ENCODE results near the gene NOL12.

NOL12 gene

DNA sequence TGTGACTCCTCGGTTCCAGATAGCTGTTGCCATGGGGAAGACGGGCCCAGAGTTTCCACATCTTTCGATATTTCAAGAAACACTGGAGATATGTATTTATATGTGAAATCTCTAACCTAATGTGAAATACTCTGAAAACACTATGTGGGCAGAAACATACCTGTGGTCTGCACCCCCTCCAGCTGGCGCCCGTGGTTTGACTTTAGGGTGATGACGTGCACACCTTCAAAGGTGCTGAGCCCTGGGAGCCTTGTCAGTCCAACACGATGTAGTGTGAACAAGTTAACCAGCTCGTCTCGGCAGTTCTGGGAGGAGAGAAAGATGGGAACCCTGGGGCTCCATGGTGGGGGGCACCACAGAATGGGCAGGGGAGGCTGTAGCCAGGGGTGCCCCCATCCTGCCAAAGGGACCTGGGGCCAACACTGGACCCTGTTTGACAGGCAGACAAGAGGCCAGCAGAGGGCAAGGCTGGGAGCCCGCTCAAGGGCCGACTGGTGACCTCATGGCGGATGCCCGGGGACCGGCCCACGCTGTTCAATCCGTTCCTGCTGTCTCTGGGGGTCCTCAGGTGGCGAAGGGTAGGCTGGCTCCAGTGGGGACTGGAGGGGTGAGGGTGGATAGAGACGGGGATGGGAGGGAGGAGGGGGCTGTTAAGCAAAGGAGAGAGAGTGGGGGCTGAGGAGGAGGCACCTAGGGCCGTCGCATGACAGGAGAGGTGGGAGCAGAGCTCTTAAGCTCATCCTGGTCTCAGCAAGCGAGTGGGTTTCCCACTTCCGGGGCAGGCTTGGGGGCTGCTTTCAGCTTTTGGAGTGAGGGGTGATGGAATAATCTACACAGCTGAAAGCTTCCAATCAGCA lies 54.5 kb downstream of the NOL12 start:
- H3K27me3 ChIP-seq (ENCODE audit: insufficient read depth, low read length): peaks cover 26% of the 10 kb centered on the region
- 0 out of 2 replicates have a peak, but pooled peaks cover 5% of the 10 kb centered on the region for H3K4me1 ChIP-seq (ENCODE audit: insufficient read depth, low read length)
- WGBS: 78% methylated on average over 21 of the region's 22 CpGs
- H3K36me3 ChIP-seq (ENCODE audit: insufficient read depth, low read length): 0 out of 2 replicates have a peak, but pooled peaks cover 5% of the 10 kb centered on the region
- H3K27ac ChIP-seq (ENCODE audit: low read depth, low read length): no peak overlapping the region
- H3K4me3 ChIP-seq (ENCODE audit: low read length): no peak overlapping the region
- no peaks in the 10 kb centered on the region for H3K9me3 ChIP-seq (ENCODE audit: insufficient read depth, low read depth, low read length)
- no peak overlapping the region for H3K9ac ChIP-seq (ENCODE audit: low read depth, low read length)

DNA sequence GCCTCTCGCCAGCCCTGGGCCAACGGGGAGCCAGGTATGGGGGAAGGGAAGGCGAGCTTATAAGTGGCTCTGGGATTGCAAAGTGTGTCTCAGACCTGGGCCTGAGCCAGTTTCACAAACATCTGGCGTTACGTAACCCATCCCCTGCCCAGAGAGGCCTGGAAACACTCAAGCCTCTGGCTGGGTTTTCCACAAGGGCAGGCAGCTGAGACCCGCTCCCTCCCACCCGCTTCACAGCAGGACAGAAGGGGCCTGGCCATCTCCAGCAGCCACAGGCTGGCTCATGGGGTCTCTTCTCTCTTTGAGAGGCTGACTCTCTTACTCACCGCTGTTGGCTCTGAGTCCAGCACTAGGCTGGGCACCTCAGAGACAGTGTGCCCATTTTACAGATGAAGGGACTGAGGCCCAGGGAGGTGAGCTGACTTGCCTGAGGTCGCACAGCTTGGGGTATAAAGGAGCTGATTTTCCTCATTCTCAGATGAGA lies 55.2 kb downstream of the NOL12 start:
- H3K4me1 ChIP-seq (ENCODE audit: insufficient read depth, low read length): 0 out of 2 replicates have a peak, but pooled peaks cover 5% of the 10 kb centered on the region
- no peak overlapping the region for H3K27ac ChIP-seq (ENCODE audit: low read depth, low read length)
- H3K9me3 ChIP-seq (ENCODE audit: insufficient read depth, low read depth, low read length): no peaks in the 10 kb centered on the region
- WGBS: 68% methylated on average over 9 of the region's 9 CpGs
- no peak overlapping the region for H3K4me3 ChIP-seq (ENCODE audit: low read length)
- no peak overlapping the region for H3K9ac ChIP-seq (ENCODE audit: low read depth, low read length)
- 0 out of 2 replicates have a peak, but pooled peaks cover 5% of the 10 kb centered on the region for H3K36me3 ChIP-seq (ENCODE audit: insufficient read depth, low read length)
- peaks cover 20% of the 10 kb centered on the region for H3K27me3 ChIP-seq (ENCODE audit: insufficient read depth, low read length)

DNA sequence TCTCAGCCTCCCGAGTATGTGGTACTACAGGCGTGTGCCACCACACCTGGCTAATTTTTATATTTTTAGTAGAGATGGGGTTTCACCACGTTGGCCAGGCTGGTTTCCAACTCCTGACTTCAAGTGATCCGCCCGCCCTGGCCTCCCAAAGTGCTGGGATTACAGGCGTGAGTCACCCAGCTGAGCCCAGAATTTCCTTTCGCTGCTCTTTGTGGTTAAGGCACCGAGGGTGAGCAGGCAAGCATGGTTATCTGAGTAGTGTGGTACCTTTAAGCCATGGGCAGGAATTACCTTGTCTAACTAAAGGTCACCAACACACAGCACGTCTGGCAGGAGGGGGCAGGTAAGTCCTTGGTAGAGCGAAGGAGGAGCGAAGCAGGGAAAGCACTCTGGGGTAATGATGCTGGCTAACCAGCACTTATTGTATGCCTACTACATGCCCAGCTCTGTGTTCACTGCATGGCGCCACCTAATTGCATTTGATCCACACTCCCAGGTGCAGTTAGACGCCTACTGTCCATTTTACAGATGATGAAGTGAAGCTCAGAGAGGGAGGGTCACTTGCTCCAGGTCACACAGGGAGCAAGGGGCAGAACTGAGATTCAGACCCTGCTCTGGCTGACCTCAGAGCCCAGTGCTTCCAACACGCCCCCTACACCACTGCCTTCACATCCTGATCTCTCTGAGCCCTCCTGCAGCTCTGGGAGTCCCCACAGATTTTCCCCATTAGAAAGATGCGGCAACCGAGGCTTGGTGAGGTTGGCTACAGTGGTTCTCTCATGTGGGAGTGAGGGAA lies 56.4 kb downstream of the NOL12 start:
- no peaks in the 10 kb centered on the region for H3K9me3 ChIP-seq (ENCODE audit: insufficient read depth, low read depth, low read length)
- peaks cover 9% of the 10 kb centered on the region for H3K27me3 ChIP-seq (ENCODE audit: insufficient read depth, low read length)
- peaks cover 7% of the 10 kb centered on the region; the same call in 1 of the 2 replicates for H3K4me1 ChIP-seq (ENCODE audit: insufficient read depth, low read length)
- WGBS: 83% methylated on average over 16 of the region's 16 CpGs
- H3K27ac ChIP-seq (ENCODE audit: low read depth, low read length): no peak overlapping the region
- H3K9ac ChIP-seq (ENCODE audit: low read depth, low read length): no peak overlapping the region
- H3K36me3 ChIP-seq (ENCODE audit: insufficient read depth, low read length): 0 out of 2 replicates have a peak, but pooled peaks cover 5% of the 10 kb centered on the region
- H3K4me3 ChIP-seq (ENCODE audit: low read length): no peak overlapping the region
